ENCODE measurements around the gene C12orf57. TPM values are rescaled to one million over a fixed set of nuclear protein-coding genes. Genes with fewer than 3 reads are reported as not detected.
A peak's percentile ranks its signal among the peaks of the same experiment; 100 is the strongest.

C12orf57 gene
- total and polyA plus RNA-seq, 9 of the 15 experiments (the other 6 are each of a cell fraction or from before 2014, with no cell fraction given): 26.7 to 191 (median 107) TPM

DNA sequence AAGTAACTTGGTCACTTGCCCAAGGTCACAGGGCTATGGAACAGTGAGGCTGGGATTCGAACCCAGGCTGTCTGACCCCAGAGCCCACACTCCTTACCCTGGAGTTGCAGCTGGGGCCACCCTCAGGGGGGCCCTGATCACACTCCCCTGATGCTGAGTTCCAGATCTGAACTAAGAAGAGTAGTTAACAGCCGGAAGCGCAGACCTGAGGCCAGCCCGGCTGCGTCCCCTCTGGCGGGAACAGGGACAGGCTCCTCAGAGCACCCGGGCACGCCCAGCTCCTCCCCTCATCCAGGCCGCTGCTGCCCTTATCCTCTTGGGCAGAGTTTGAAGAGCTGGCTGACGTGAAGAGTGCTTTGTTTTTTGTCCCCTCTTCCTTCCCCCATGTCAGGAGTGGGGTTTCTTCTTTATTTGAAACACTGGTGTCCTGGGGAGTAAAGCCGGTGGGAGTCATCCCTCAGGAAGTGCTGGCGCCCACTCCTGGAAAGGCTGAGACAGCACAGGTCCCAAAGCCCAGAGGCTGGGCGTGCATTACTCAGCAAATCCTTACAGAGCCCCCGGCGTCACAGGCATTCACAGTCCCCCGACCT lies 18.0 kb downstream of the C12orf57 start (continued):
- TF ChIP-seq, protein P1, sequence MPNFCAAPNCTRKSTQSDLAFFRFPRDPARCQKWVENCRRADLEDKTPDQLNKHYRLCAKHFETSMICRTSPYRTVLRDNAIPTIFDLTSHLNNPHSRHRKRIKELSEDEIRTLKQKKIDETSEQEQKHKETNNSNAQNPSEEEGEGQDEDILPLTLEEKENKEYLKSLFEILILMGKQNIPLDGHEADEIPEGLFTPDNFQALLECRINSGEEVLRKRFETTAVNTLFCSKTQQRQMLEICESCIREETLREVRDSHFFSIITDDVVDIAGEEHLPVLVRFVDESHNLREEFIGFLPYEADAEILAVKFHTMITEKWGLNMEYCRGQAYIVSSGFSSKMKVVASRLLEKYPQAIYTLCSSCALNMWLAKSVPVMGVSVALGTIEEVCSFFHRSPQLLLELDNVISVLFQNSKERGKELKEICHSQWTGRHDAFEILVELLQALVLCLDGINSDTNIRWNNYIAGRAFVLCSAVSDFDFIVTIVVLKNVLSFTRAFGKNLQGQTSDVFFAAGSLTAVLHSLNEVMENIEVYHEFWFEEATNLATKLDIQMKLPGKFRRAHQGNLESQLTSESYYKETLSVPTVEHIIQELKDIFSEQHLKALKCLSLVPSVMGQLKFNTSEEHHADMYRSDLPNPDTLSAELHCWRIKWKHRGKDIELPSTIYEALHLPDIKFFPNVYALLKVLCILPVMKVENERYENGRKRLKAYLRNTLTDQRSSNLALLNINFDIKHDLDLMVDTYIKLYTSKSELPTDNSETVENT (CRISPR knock-in tag; IDR thresholded peaks at IDR 0.05): peak; percentile 41; the same call in 1 of the 2 replicates
- TF ChIP-seq ZC3H11A (IDR thresholded peaks at IDR 0.05; ENCODE audit: low read depth, low read length): no peak
- TF ChIP-seq, protein P2, sequence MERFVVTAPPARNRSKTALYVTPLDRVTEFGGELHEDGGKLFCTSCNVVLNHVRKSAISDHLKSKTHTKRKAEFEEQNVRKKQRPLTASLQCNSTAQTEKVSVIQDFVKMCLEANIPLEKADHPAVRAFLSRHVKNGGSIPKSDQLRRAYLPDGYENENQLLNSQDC (CRISPR knock-in tag; IDR thresholded peaks at IDR 0.05): no peak
- no peak for TF ChIP-seq EP300 (IDR thresholded peaks at IDR 0.05; ENCODE audit: low read length)
- TF ChIP-seq ZZZ3 (IDR thresholded peaks at IDR 0.05): no peak
- TF ChIP-seq, protein P3, sequence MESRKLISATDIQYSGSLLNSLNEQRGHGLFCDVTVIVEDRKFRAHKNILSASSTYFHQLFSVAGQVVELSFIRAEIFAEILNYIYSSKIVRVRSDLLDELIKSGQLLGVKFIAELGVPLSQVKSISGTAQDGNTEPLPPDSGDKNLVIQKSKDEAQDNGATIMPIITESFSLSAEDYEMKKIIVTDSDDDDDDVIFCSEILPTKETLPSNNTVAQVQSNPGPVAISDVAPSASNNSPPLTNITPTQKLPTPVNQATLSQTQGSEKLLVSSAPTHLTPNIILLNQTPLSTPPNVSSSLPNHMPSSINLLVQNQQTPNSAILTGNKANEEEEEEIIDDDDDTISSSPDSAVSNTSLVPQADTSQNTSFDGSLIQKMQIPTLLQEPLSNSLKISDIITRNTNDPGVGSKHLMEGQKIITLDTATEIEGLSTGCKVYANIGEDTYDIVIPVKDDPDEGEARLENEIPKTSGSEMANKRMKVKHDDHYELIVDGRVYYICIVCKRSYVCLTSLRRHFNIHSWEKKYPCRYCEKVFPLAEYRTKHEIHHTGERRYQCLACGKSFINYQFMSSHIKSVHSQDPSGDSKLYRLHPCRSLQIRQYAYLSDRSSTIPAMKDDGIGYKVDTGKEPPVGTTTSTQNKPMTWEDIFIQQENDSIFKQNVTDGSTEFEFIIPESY (CRISPR knock-in tag; IDR thresholded peaks at IDR 0.05): no peak
- no peak for TF ChIP-seq POLR3A (IDR thresholded peaks at IDR 0.05; ENCODE audit: borderline replicate concordance, extremely low read depth, insufficient read depth, insufficient read length)
- TF ChIP-seq GTF2A2 (tag; IDR thresholded peaks at IDR 0.05): no peak
- TF ChIP-seq, protein P4, sequence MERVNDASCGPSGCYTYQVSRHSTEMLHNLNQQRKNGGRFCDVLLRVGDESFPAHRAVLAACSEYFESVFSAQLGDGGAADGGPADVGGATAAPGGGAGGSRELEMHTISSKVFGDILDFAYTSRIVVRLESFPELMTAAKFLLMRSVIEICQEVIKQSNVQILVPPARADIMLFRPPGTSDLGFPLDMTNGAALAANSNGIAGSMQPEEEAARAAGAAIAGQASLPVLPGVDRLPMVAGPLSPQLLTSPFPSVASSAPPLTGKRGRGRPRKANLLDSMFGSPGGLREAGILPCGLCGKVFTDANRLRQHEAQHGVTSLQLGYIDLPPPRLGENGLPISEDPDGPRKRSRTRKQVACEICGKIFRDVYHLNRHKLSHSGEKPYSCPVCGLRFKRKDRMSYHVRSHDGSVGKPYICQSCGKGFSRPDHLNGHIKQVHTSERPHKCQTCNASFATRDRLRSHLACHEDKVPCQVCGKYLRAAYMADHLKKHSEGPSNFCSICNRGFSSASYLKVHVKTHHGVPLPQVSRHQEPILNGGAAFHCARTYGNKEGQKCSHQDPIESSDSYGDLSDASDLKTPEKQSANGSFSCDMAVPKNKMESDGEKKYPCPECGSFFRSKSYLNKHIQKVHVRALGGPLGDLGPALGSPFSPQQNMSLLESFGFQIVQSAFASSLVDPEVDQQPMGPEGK (CRISPR knock-in tag; IDR thresholded peaks at IDR 0.05; ENCODE audit: borderline replicate concordance): no peak
- TF ChIP-seq ZNF431 (CRISPR knock-in tag; IDR thresholded peaks at IDR 0.05): no peak
- no peak for TF ChIP-seq BRF1 (IDR thresholded peaks at IDR 0.05; ENCODE audit: borderline replicate concordance, extremely low read depth, insufficient read length)
- TF ChIP-seq ZBTB1 (CRISPR knock-in tag; IDR thresholded peaks at IDR 0.05; ENCODE audit: borderline replicate concordance, low read depth): no peak
- TF ChIP-seq HNRNPUL1 (IDR thresholded peaks at IDR 0.05; ENCODE audit: low read length): no peak
- no peak for TF ChIP-seq ZNF830 (CRISPR knock-in tag; IDR thresholded peaks at IDR 0.05)
- TF ChIP-seq, protein P5, sequence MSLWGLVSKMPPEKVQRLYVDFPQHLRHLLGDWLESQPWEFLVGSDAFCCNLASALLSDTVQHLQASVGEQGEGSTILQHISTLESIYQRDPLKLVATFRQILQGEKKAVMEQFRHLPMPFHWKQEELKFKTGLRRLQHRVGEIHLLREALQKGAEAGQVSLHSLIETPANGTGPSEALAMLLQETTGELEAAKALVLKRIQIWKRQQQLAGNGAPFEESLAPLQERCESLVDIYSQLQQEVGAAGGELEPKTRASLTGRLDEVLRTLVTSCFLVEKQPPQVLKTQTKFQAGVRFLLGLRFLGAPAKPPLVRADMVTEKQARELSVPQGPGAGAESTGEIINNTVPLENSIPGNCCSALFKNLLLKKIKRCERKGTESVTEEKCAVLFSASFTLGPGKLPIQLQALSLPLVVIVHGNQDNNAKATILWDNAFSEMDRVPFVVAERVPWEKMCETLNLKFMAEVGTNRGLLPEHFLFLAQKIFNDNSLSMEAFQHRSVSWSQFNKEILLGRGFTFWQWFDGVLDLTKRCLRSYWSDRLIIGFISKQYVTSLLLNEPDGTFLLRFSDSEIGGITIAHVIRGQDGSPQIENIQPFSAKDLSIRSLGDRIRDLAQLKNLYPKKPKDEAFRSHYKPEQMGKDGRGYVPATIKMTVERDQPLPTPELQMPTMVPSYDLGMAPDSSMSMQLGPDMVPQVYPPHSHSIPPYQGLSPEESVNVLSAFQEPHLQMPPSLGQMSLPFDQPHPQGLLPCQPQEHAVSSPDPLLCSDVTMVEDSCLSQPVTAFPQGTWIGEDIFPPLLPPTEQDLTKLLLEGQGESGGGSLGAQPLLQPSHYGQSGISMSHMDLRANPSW (CRISPR knock-in tag; IDR thresholded peaks at IDR 0.05): no peak
- peak; percentile 60 for TF ChIP-seq TAF9B (IDR thresholded peaks at IDR 0.05; ENCODE audit: partially characterized antibody)
- TF ChIP-seq MED1 (CRISPR knock-in tag; IDR thresholded peaks at IDR 0.05; ENCODE audit: borderline replicate concordance): no peak
